GM23248 (cell line): ENCODE measurements around the gene PAK6. TPM values are rescaled to one million over a fixed set of nuclear protein-coding genes. Genes with fewer than 3 reads are reported as not detected.

Source experiments
- DNase-seq: peaks from one replicate; pipeline ENCODE4 v3.0.0-alpha.2; 2015
- H2AFZ ChIP-seq: fragments of 200-600 bp; sonication (generic); 2 replicates; pipeline ENCODE4 v1.6.1; 2016; ENCODE audit warnings: antibody characterized with exemption
- H3F3A ChIP-seq: fragments of 200-600 bp; sonication (generic); 2 replicates; pipeline ENCODE4 v1.6.1; 2016; ENCODE audit warnings: mild to moderate bottlenecking, antibody characterized with exemption, mixed run types; ENCODE audit not compliant: insufficient read depth
- H3K27ac ChIP-seq: fragments of 200-600 bp; sonication (generic); 2 replicates; pipeline ENCODE4 v1.5.1; 2016; ENCODE audit warnings: mild to moderate bottlenecking
- H3K27me3 ChIP-seq: fragments of 200-600 bp; sonication (generic); replicated peaks from 2 replicates; pipeline ENCODE4 v1.6.1; 2016; ENCODE audit warnings: mild to moderate bottlenecking; ENCODE audit not compliant: insufficient read depth
- H3K36me3 ChIP-seq: fragments of 200-600 bp; sonication (generic); 2 replicates; pipeline ENCODE4 v1.6.1; 2016; ENCODE audit warnings: low read depth, mild to moderate bottlenecking
- H3K4me1 ChIP-seq: fragments of 200-600 bp; sonication (generic); 2 replicates; pipeline ENCODE4 v1.6.1; 2016; ENCODE audit warnings: mild to moderate bottlenecking; ENCODE audit not compliant: insufficient read depth
- H3K4me2 ChIP-seq: fragments of 200-600 bp; sonication (generic); one replicate; pipeline ENCODE4 v1.6.1; 2016; ENCODE audit warnings: mild to moderate bottlenecking; ENCODE audit not compliant: unreplicated experiment
- H3K4me3 ChIP-seq: fragments of 200-600 bp; sonication (generic); 2 replicates; pipeline ENCODE4 v1.5.1; 2016; ENCODE audit warnings: mild to moderate bottlenecking
- H3K79me2 ChIP-seq: fragments of 200-600 bp; sonication (generic); 2 replicates; pipeline ENCODE4 v1.6.1; 2016; ENCODE audit warnings: mild to moderate bottlenecking; ENCODE audit not compliant: insufficient read depth
- H3K9ac ChIP-seq: fragments of 200-600 bp; sonication (generic); 2 replicates; pipeline ENCODE4 v1.6.1; 2016; ENCODE audit warnings: mild to moderate bottlenecking
- H3K9me2 ChIP-seq: fragments of 200-600 bp; sonication (generic); 2 replicates; pipeline ENCODE4 v1.6.1; 2016; ENCODE audit warnings: mixed run types, mild to moderate bottlenecking, moderate library complexity; ENCODE audit not compliant: insufficient read depth
- H3K9me3 ChIP-seq: fragments of 200-600 bp; sonication (generic); one replicate; pipeline ENCODE4 v1.6.1; 2017; ENCODE audit warnings: low read depth
- H4K20me1 ChIP-seq: fragments of 200-600 bp; sonication (generic); 2 replicates; pipeline ENCODE4 v1.6.0; 2016; ENCODE audit not compliant: insufficient read depth
- EZH2 ChIP-seq: fragments of 200-600 bp; sonication (generic); IDR thresholded peaks from 2 replicates; pipeline ENCODE4 v1.6.1; 2018; ENCODE audit warnings: antibody characterized with exemption, mild to moderate bottlenecking; ENCODE audit not compliant: insufficient read depth, poor library complexity, severe bottlenecking
- EZH2phosphoT487 ChIP-seq: fragments of 200-600 bp; sonication (generic); IDR thresholded peaks from 2 replicates; pipeline ENCODE4 v1.6.1; 2018; ENCODE audit warnings: antibody characterized with exemption, moderate library complexity, mild to moderate bottlenecking, low read depth; ENCODE audit not compliant: insufficient read depth
- WGBS, 2 experiments: methylation state at CpG; one replicate each; pipeline ENCODE4 v1.1.6; 2015 to 2017; ENCODE audit warnings: low lambda C conversion rate in 2 of 2, low coverage in 1 of 2; ENCODE audit errors: missing lambda C conversion rate in 2 of 2; 5-methylcytosine and 5-hydroxymethylcytosine counted together
- in situ Hi-C: fragments of 300-500 bp; cut with MboI; formaldehyde crosslinking; loops from 2 replicates; pipeline ENCODE4 v1.15.0; 2020
- polyA plus RNA-seq: library from polyadenylated mRNA; unstranded; fragments of >200 nt; fragmentation: Nextera tagmentation; extraction: Ambion mirVana; gene quantifications from 2 replicates; pipeline ENCODE4 v1.2.1, GENCODE V29; 2016
- total RNA-seq: library from RNA; depleted of rRNA; stranded (reverse); fragments of >200 nt; shearing (Covaris generic); gene quantifications from 2 replicates; pipeline ENCODE4 v1.2.3, GENCODE V29; 2014

PAK6 gene
- total and polyA plus RNA-seq, 2 experiments from 2014 or later, result not detected

GRCh38 chr15:40275523-40275922, 36.7 kb downstream of the PAK6 start:
- Histone ChIP-seq H3K9ac (no peak overlapping the region), H3K9me3 (no peaks in the 10 kb centered on the region), H3K9me2 (no peaks in the 10 kb centered on the region), H3K27ac (no peak overlapping the region), H4K20me1 (no peaks in the 10 kb centered on the region), H3K4me2 (no peak overlapping the region), H3F3A (no peaks in the 10 kb centered on the region), H2AFZ (no peak overlapping the region), H3K27me3 (peaks cover 5% of the 10 kb centered on the region), H3K4me1 (no peaks in the 10 kb centered on the region), H3K79me2 (no peaks in the 10 kb centered on the region), H3K36me3 (no peaks in the 10 kb centered on the region), H3K4me3 (no peak overlapping the region)
- WGBS, 2 experiments, result 59 to 67% methylated on average over 5 of the region's 5 CpGs
- DNase-seq, result no peak
- TF ChIP-seq EZH2 (no peak), EZH2phosphoT487 (no peak)
- in situ Hi-C loops, result loop anchor here (10.0 kb wide), 1 partner anchor 231 kb away; no protein-coding TSS in a partner anchor

GRCh38 chr15:40275954-40276353, 37.1 kb downstream of the PAK6 start:
- H3K9me2 ChIP-seq, result no peaks in the 10 kb centered on the region
- no peaks in the 10 kb centered on the region for H3K36me3 ChIP-seq
- TF ChIP-seq EZH2 (no peak), EZH2phosphoT487 (no peak)
- no peaks in the 10 kb centered on the region for H3K79me2 ChIP-seq
- H3K9ac ChIP-seq, result no peak overlapping the region
- peaks cover 9% of the 10 kb centered on the region for H3K27me3 ChIP-seq
- no peak overlapping the region for H3K4me2 ChIP-seq
- no peak overlapping the region for H3K4me3 ChIP-seq
- no peaks in the 10 kb centered on the region for H3K4me1 ChIP-seq
- no peaks in the 10 kb centered on the region for H3F3A ChIP-seq
- no peak for DNase-seq
- in situ Hi-C loops, result loop anchor here (10.0 kb wide), 1 partner anchor 231 kb away; no protein-coding TSS in a partner anchor
- H2AFZ ChIP-seq, result no peak overlapping the region
- no peaks in the 10 kb centered on the region for H3K9me3 ChIP-seq
- H3K27ac ChIP-seq, result no peak overlapping the region
- no peaks in the 10 kb centered on the region for H4K20me1 ChIP-seq
- 83 to 85% methylated on average over 7 of the region's 7 CpGs for WGBS, 2 experiments

- Histone ChIP-seq H3K36me3 (no peaks in the 10 kb centered on the region), H3K4me1 (no peaks in the 10 kb centered on the region), H3K9ac (no peak overlapping the region), H3K79me2 (no peaks in the 10 kb centered on the region), H3K27me3 (peaks cover 18% of the 10 kb centered on the region), H3K4me2 (no peak overlapping the region), H4K20me1 (no peaks in the 10 kb centered on the region), H3K9me3 (no peaks in the 10 kb centered on the region), H3K27ac (no peak overlapping the region), H2AFZ (no peak overlapping the region), H3K9me2 (no peaks in the 10 kb centered on the region), H3K4me3 (no peak overlapping the region), H3F3A (no peaks in the 10 kb centered on the region)
- DNase-seq, result no peak
- 65 to 69% methylated on average over 4 of the region's 4 CpGs for WGBS, 2 experiments
- in situ Hi-C loops, result loop anchor here (10.0 kb wide), 1 partner anchor 232 kb away; no protein-coding TSS in a partner anchor
- TF ChIP-seq EZH2phosphoT487 (no peak), EZH2 (no peak)
Measured at GRCh38 chr15:40276927-40277326, 38.1 kb downstream of the PAK6 start.

GRCh38 chr15:40277471-40277870, 38.6 kb downstream of the PAK6 start:
- H3K36me3 ChIP-seq, result no peaks in the 10 kb centered on the region
- in situ Hi-C loops, result loop anchor here (10.0 kb wide), 1 partner anchor 233 kb away; no protein-coding TSS in a partner anchor
- no peak overlapping the region for H3K27ac ChIP-seq
- no peak overlapping the region for H3K4me3 ChIP-seq
- no peaks in the 10 kb centered on the region for H4K20me1 ChIP-seq
- no peak overlapping the region for H2AFZ ChIP-seq
- no peak overlapping the region for H3K9ac ChIP-seq
- no peaks in the 10 kb centered on the region for H3F3A ChIP-seq
- WGBS, 2 experiments, result 41 to 47% methylated on average over 15 to 16 of the region's 16 CpGs
- H3K4me2 ChIP-seq, result no peak overlapping the region
- no peaks in the 10 kb centered on the region for H3K9me3 ChIP-seq
- peaks cover 23% of the 10 kb centered on the region for H3K27me3 ChIP-seq
- no peaks in the 10 kb centered on the region for H3K9me2 ChIP-seq
- no peak for TF ChIP-seq EZH2
- TF ChIP-seq EZH2phosphoT487, result no peak
- no peak for DNase-seq
- no peaks in the 10 kb centered on the region for H3K4me1 ChIP-seq
- H3K79me2 ChIP-seq, result no peaks in the 10 kb centered on the region
